Keratinocyte (primary cell): ENCODE results near the gene NIPAL4. TPM values are rescaled to one million over a fixed set of nuclear protein-coding genes. Genes with fewer than 3 reads are reported as not detected.

Experiments used
- DNase-seq: peaks from one replicate; pipeline ENCODE4 v3.0.0-alpha.2; 2011; ENCODE audit warnings: low read depth, missing footprints, low spot score
- FAIRE-seq: peaks from 2 replicates; lab custom pipeline; 2011; peaks lifted over from hg19 to GRCh38; lab: Jason Lieb, UNC
- H2AFZ ChIP-seq: 2 replicates; pipeline ENCODE4 v1.6.0; 2012; ENCODE audit warnings: low read length, control low read depth, inconsistent platforms; ENCODE audit not compliant: control insufficient read depth
- H3K27ac ChIP-seq: 2 replicates; pipeline ENCODE4 v1.5.1; 2011; ENCODE audit warnings: low read length; ENCODE audit not compliant: control insufficient read depth, insufficient read depth
- H3K27me3 ChIP-seq: 3 replicates; pipeline ENCODE4 v1.6.0; 2011; ENCODE audit warnings: low read length; ENCODE audit not compliant: control insufficient read depth, insufficient read depth; ENCODE audit errors: extremely low read depth
- H3K36me3 ChIP-seq, 2 experiments: 2 replicates in 1 of 2; 3 replicates in 1 of 2; pipeline ENCODE4 v1.5.1; 2011; ENCODE audit warnings: low read length in 2 of 2, mild to moderate bottlenecking in 1 of 2; ENCODE audit not compliant: control insufficient read depth in 2 of 2, insufficient read depth in 2 of 2; ENCODE audit errors: extremely low read depth in 1 of 2
- H3K4me1 ChIP-seq: 3 replicates; pipeline ENCODE4 v1.5.1; 2011; ENCODE audit warnings: low read length; ENCODE audit not compliant: control insufficient read depth, insufficient read depth; ENCODE audit errors: extremely low read depth
- H3K4me2 ChIP-seq: 3 replicates; pipeline ENCODE4 v1.6.0; 2011; ENCODE audit warnings: low read depth, low read length; ENCODE audit not compliant: control insufficient read depth, insufficient read depth; ENCODE audit errors: extremely low read depth
- H3K4me3 ChIP-seq, 3 experiments: fragments of 200-600 bp in 1 of 3; sonication (generic) in 1 of 3; 2 replicates in 2 of 3; 3 replicates in 1 of 3; pipeline ENCODE4 v1.5.1; 2011 to 2016; ENCODE audit warnings: low read length in 3 of 3, mild to moderate bottlenecking in 3 of 3, control low read depth in 2 of 3, inconsistent platforms in 1 of 3, low read depth in 1 of 3, mixed read lengths in 1 of 3, mixed run types in 1 of 3, moderate library complexity in 1 of 3; ENCODE audit not compliant: control insufficient read depth in 2 of 3, insufficient read depth in 2 of 3; ENCODE audit errors: extremely low read depth in 1 of 3
- H3K79me2 ChIP-seq: 2 replicates; pipeline ENCODE4 v1.6.0; 2012; ENCODE audit warnings: low read length; ENCODE audit not compliant: control insufficient read depth, insufficient read depth
- H3K9ac ChIP-seq: 3 replicates; pipeline ENCODE4 v1.6.0; 2011; ENCODE audit warnings: low read length; ENCODE audit not compliant: control insufficient read depth, insufficient read depth; ENCODE audit errors: extremely low read depth
- H3K9me1 ChIP-seq: 3 replicates; pipeline ENCODE4 v1.6.0; 2011; ENCODE audit warnings: low read length; ENCODE audit not compliant: control insufficient read depth, insufficient read depth; ENCODE audit errors: extremely low read depth
- H3K9me3 ChIP-seq: 2 replicates; pipeline ENCODE4 v1.5.1; 2012; ENCODE audit warnings: low read depth, low read length; ENCODE audit not compliant: control insufficient read depth
- H4K20me1 ChIP-seq: 3 replicates; pipeline ENCODE4 v1.6.0; 2011; ENCODE audit warnings: low read length; ENCODE audit not compliant: control insufficient read depth, insufficient read depth; ENCODE audit errors: extremely low read depth
- CTCF ChIP-seq, 3 experiments: IDR thresholded peaks in 1 of 3; conservative IDR thresholded peaks in 1 of 3; optimal IDR thresholded peaks in 1 of 3; 2 replicates in 2 of 3; 3 replicates in 1 of 3; pipeline versions ENCODE3 to v1.5.1; 2011; ENCODE audit warnings: low read length in 3 of 3, mild to moderate bottlenecking in 3 of 3, moderate library complexity in 2 of 3, control low read depth in 1 of 3, inconsistent platforms in 1 of 3; ENCODE audit not compliant: insufficient read depth in 2 of 3; ENCODE audit errors: extremely low read depth in 1 of 3
- EZH2 ChIP-seq: IDR thresholded peaks from one replicate; pipeline ENCODE4 v1.6.1; 2012; ENCODE audit warnings: inconsistent platforms, mild to moderate bottlenecking, low read length, moderate library complexity
- dilution Hi-C: fragments of 300-500 bp; cut with MboI; formaldehyde crosslinking; loops from one replicate; pipeline ENCODE4 v1.7.0; 2020; ENCODE audit warnings: low sequenced_read_pairs; ENCODE audit not compliant: extremely low pct_ligation_motif_present
- polyA plus RNA-seq, 5 experiments: library from polyadenylated mRNA; depleted of rRNA in 3 of 5; stranded (reverse) in 3 of 5; stranded (forward) in 1 of 5; unstranded in 1 of 5; fragments of >200 nt; gene quantifications; 1 replicate in 1 of 5; 2 replicates in 3 of 5; 3 replicates in 1 of 5; pipeline versions ENCODE4 v1.2.1 to v1.2.3, GENCODE V29; 2011 to 2012; ENCODE audit warnings: missing spikeins in 2 of 5, low read depth in 1 of 5, low replicate concordance in 1 of 5

The NIPAL4 gene
- polyA plus RNA-seq, 1 donor (not counting 4 experiments of a cell fraction or from before 2014, with no cell fraction given): 10.3 TPM

- dilution Hi-C loops: no loop called here
- H3K27me3 ChIP-seq: no peaks in the 10 kb centered on the region
- no peaks in the 10 kb centered on the region for H3K9me1 ChIP-seq
- H4K20me1 ChIP-seq: no peaks in the 10 kb centered on the region
- H3K27ac ChIP-seq: no peak overlapping the region
- no peaks in the 10 kb centered on the region for H3K9me3 ChIP-seq
- no peak for DNase-seq
- H3K4me2 ChIP-seq: no peak overlapping the region
- no peak overlapping the region for H3K4me3 ChIP-seq
- H3K4me1 ChIP-seq: peaks cover 32% of the 10 kb centered on the region
- peaks cover 0 to 9% of the 10 kb centered on the region in 2 experiments for H3K36me3 ChIP-seq
- TF ChIP-seq EZH2 (no peak), CTCF (optimal IDR thresholded peaks at IDR 0.05 in 1 of 3, IDR thresholded peaks at IDR 0.05 in 1 of 3, conservative IDR thresholded peaks at IDR 0.05 in 1 of 3; ENCODE audit: extremely low read depth in 1 of 3, insufficient read depth in 2 of 3, low read length in 3 of 3) (no peak)
- H3K9ac ChIP-seq: no peak overlapping the region
- FAIRE-seq: no peak
- no peaks in the 10 kb centered on the region for H3K79me2 ChIP-seq
- H2AFZ ChIP-seq: no peak overlapping the region
These were observed 1.2 kb upstream of the NIPAL4 start for GRCh38 chr5:157458835-157459234.

GRCh38 chr5:157460921-157461792 is 1.1 kb downstream of the NIPAL4 start:
- no peak for DNase-seq
- no peaks in the 10 kb centered on the region for H3K27me3 ChIP-seq
- peak overlapping the region; percentile 61 for H2AFZ ChIP-seq
- H4K20me1 ChIP-seq: no peaks in the 10 kb centered on the region
- H3K9me3 ChIP-seq: no peaks in the 10 kb centered on the region
- peak overlapping the region; percentile 81 for H3K9ac ChIP-seq
- dilution Hi-C loops: no loop called here
- H3K9me1 ChIP-seq: no peaks in the 10 kb centered on the region
- peaks cover 45% of the 10 kb centered on the region for H3K4me1 ChIP-seq
- peak overlapping the region; percentile 59 to 80 (median 80) for H3K4me3 ChIP-seq
- FAIRE-seq: peak; percentile 95
- peak overlapping the region; percentile 97 for H3K4me2 ChIP-seq
- H3K79me2 ChIP-seq: no peaks in the 10 kb centered on the region
- peak overlapping the region; percentile 98 for H3K27ac ChIP-seq
- H3K36me3 ChIP-seq: peaks cover 0 to 24% of the 10 kb centered on the region in 2 experiments
- TF ChIP-seq CTCF (optimal IDR thresholded peaks at IDR 0.05 in 1 of 3, IDR thresholded peaks at IDR 0.05 in 1 of 3, conservative IDR thresholded peaks at IDR 0.05 in 1 of 3; ENCODE audit: extremely low read depth in 1 of 3, insufficient read depth in 2 of 3, low read length in 3 of 3) (no peak), EZH2 (no peak)
